IgD-negative memory B cell (primary cell): Measurements from ENCODE around the gene RCOR2. TPM values are rescaled to one million over a fixed set of nuclear protein-coding genes. Genes with fewer than 3 reads are reported as not detected.

Source experiments
- H3K27ac Mint-ChIP-seq, 3 donors: one replicate each; pipeline ENCODE4 v1.8.0; 2020 to 2022; ENCODE audit warnings: mild to moderate bottlenecking in 3 of 3, mixed read lengths in 3 of 3, moderate library complexity in 1 of 3
- H3K27me3 Mint-ChIP-seq: one replicate; pipeline ENCODE4 v1.8.0; 2021; ENCODE audit warnings: mixed read lengths
- H3K36me3 Mint-ChIP-seq: one replicate; pipeline ENCODE4 v1.8.0; 2020; ENCODE audit warnings: mild to moderate bottlenecking, mixed read lengths
- H3K4me1 Mint-ChIP-seq, 3 donors: one replicate each; pipeline ENCODE4 v1.8.0; 2020 to 2022; ENCODE audit warnings: mixed read lengths in 3 of 3, mild to moderate bottlenecking in 1 of 3
- H3K4me3 Mint-ChIP-seq, 4 donors: one replicate each; pipeline ENCODE4 v1.8.0; 2020 to 2022; ENCODE audit warnings: mild to moderate bottlenecking in 4 of 4, mixed read lengths in 4 of 4, moderate library complexity in 3 of 4
- H3K9me3 Mint-ChIP-seq, 3 donors: one replicate each; pipeline ENCODE4 v1.8.0; 2020 to 2021; ENCODE audit warnings: mixed read lengths in 3 of 3, mild to moderate bottlenecking in 1 of 3
- polyA plus RNA-seq: library from polyadenylated mRNA; unstranded; fragments of 300-500 nt; fragmentation: Illumina TruSeq; gene quantifications from one replicate; pipeline ENCODE4 v1.2.3, GENCODE V29; 2021

Gene RCOR2
- polyA plus RNA-seq, 1 donor from 2014 or later: not detected

GRCh38 chr11:63884196-63884932 lies 32.6 kb downstream of the RCOR2 start:
- H3K9me3 Mint-ChIP-seq: no peaks in the 10 kb centered on the region
- peaks cover 1% of the 10 kb centered on the region for H3K36me3 Mint-ChIP-seq
- H3K27ac Mint-ChIP-seq: peak overlapping the region; percentile 80 to 97 (median 86)
- peaks cover 47 to 52% (median 48%) of the 10 kb centered on the region in 3 donors for H3K4me1 Mint-ChIP-seq
- peak overlapping the region in 2 of 4 donors; percentile 8 to 83 for H3K4me3 Mint-ChIP-seq
- no peaks in the 10 kb centered on the region for H3K27me3 Mint-ChIP-seq

- Mint-ChIP-seq H3K9me3 (no peaks in the 10 kb centered on the region), H3K27me3 (no peaks in the 10 kb centered on the region), H3K4me3 (peak overlapping the region in 3 of 4 donors; percentile 4 to 83 (median 63)), H3K27ac (peak overlapping the region; percentile 80 to 97 (median 83)), H3K4me1 (peaks cover 44 to 50% (median 45%) of the 10 kb centered on the region in 3 donors), H3K36me3 (peaks cover 1% of the 10 kb centered on the region)
Observed at GRCh38 chr11:63883791-63884190, 33.2 kb downstream of the RCOR2 start.

DNA sequence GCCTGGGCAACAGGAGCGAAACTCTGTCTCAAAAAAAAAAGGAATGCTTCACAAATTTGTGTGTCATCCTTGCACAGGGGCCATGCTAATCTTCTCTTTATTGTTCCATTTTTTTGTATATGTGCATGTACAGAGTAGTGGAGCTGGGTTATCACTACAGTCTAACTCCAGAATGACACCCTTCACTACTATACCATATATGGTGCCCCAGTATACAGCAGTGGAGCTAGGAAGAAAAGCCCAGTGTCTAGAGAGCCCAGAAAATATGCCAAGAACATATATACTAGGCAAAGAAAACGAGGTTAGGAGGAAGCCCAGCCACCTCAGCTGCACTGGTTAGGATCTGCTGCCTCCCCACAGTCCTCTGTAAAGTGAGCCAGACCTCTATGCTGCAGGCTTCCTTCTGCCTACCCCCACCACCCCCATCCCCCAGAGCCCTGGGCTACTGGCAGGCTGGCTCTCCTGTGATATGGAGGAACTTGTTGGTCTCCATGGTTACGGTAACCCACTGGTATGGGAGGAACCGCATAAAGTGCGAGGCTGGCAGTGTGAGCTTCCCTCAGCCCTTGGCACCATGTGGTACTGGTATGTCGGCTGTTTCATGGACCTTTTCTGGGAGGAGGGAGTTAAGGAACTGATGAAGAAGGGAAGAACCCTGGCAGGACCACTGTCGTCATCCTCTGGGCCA lies 34.3 kb downstream of the RCOR2 start:
- Mint-ChIP-seq H3K4me3 (peak overlapping the region; percentile 1 to 83 (median 49)), H3K27me3 (no peaks in the 10 kb centered on the region), H3K27ac (peak overlapping the region in 2 of 3 donors; percentile 83 to 97), H3K4me1 (peaks cover 34 to 49% (median 37%) of the 10 kb centered on the region in 3 donors), H3K9me3 (no peaks in the 10 kb centered on the region), H3K36me3 (peaks cover 1% of the 10 kb centered on the region)

- no peaks in the 10 kb centered on the region for H3K27me3 Mint-ChIP-seq
- H3K36me3 Mint-ChIP-seq: peaks cover 1% of the 10 kb centered on the region
- no peaks in the 10 kb centered on the region for H3K9me3 Mint-ChIP-seq
- peak overlapping the region in 1 of 3 donors; percentile 42 for H3K27ac Mint-ChIP-seq
- peak overlapping the region in 1 of 4 donors; percentile 20 for H3K4me3 Mint-ChIP-seq
- H3K4me1 Mint-ChIP-seq: peaks cover 30 to 42% (median 32%) of the 10 kb centered on the region in 3 donors
Observed at GRCh38 chr11:63880403-63880790, 36.6 kb downstream of the RCOR2 start.

GRCh38 chr11:63879598-63880402 lies 37.2 kb downstream of the RCOR2 start:
- no peaks in the 10 kb centered on the region for H3K9me3 Mint-ChIP-seq
- H3K4me3 Mint-ChIP-seq: no peak overlapping the region
- peak overlapping the region in 2 of 3 donors; percentile 59 to 64 for H3K27ac Mint-ChIP-seq
- H3K36me3 Mint-ChIP-seq: peaks cover 1% of the 10 kb centered on the region
- no peaks in the 10 kb centered on the region for H3K27me3 Mint-ChIP-seq
- H3K4me1 Mint-ChIP-seq: peaks cover 30 to 43% (median 33%) of the 10 kb centered on the region in 3 donors

DNA sequence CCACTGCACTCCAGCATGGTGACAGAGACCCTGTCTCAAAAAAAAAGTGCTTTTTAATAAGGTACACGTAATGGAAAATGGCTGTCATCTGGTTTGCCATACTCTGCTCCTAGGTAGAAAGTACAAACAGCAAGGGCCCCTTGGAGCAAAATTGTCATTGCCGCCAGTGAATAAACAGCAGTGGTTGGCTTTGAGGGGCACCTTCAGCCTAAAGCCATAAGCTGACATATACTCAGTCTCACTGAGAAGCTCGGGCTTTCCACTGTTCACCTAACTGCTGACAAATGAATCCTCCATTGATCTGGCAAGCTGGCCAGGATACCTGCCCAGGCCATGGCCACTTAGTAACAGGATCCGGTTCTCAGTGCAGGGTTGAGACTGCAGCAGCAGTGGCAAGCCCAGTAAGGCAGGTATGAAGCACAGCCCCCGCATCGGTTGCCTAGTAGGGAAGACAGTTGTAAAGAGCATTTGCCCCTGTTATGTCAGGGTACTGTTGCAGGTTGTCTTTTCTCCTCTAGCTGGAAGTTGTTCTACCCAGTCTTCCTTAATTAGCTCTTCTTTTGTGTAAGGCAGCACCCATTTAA lies 39.2 kb downstream of the RCOR2 start:
- H3K4me3 Mint-ChIP-seq: no peak overlapping the region
- H3K4me1 Mint-ChIP-seq: peaks cover 15 to 31% (median 24%) of the 10 kb centered on the region in 3 donors
- H3K27me3 Mint-ChIP-seq: no peaks in the 10 kb centered on the region
- no peaks in the 10 kb centered on the region for H3K9me3 Mint-ChIP-seq
- peaks cover 1% of the 10 kb centered on the region for H3K36me3 Mint-ChIP-seq
- peak overlapping the region in 1 of 3 donors; percentile 89 for H3K27ac Mint-ChIP-seq

GRCh38 chr11:63876616-63877015 lies 40.3 kb downstream of the RCOR2 start:
- Mint-ChIP-seq H3K36me3 (peaks cover 1% of the 10 kb centered on the region), H3K4me1 (peaks cover 17 to 30% (median 22%) of the 10 kb centered on the region in 3 donors), H3K4me3 (no peak overlapping the region), H3K9me3 (no peaks in the 10 kb centered on the region), H3K27me3 (no peaks in the 10 kb centered on the region), H3K27ac (peak overlapping the region in 1 of 3 donors; percentile 39)

- H3K4me3 Mint-ChIP-seq: no peak overlapping the region
- H3K27ac Mint-ChIP-seq: no peak overlapping the region
- H3K27me3 Mint-ChIP-seq: no peaks in the 10 kb centered on the region
- H3K36me3 Mint-ChIP-seq: no peaks in the 10 kb centered on the region
- no peaks in the 10 kb centered on the region for H3K9me3 Mint-ChIP-seq
- peaks cover 21 to 31% (median 23%) of the 10 kb centered on the region in 3 donors for H3K4me1 Mint-ChIP-seq
Observed at GRCh38 chr11:63875506-63876065, 41.4 kb downstream of the RCOR2 start.

GRCh38 chr11:63874511-63874910 lies 42.5 kb downstream of the RCOR2 start:
- Mint-ChIP-seq H3K36me3 (no peaks in the 10 kb centered on the region), H3K27ac (no peak overlapping the region), H3K4me3 (no peak overlapping the region), H3K9me3 (no peaks in the 10 kb centered on the region), H3K27me3 (no peaks in the 10 kb centered on the region), H3K4me1 (peaks cover 26 to 34% (median 27%) of the 10 kb centered on the region in 3 donors)

DNA sequence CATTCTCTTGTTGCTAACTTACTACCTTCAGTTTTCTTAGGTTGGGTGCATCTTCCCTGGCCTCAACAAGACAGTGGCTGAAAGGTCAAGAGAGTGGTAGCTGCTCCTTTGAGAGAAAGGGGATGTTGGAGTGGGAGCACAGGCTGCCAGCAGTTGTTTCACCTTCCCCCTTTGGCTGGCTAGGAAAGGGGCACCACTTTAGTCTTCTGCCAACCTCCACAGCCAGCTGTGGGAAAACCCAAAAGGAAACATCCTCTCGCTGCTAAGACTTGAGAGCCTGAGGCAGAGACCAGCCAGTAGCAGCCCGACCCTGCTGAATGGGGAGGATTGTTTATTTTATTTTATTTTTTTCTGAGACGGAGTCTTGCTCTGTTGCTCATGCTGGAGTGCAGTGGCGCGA lies 43.7 kb downstream of the RCOR2 start:
- Mint-ChIP-seq H3K27me3 (no peaks in the 10 kb centered on the region), H3K36me3 (peaks cover under 1% of the 10 kb centered on the region), H3K9me3 (no peaks in the 10 kb centered on the region), H3K4me3 (peak overlapping the region in 1 of 4 donors; percentile 9), H3K27ac (peak overlapping the region in 2 of 3 donors; percentile 21 to 71), H3K4me1 (peaks cover 33 to 43% (median 38%) of the 10 kb centered on the region in 3 donors)

- Mint-ChIP-seq H3K36me3 (peaks cover 2% of the 10 kb centered on the region), H3K27me3 (no peaks in the 10 kb centered on the region), H3K4me3 (peak overlapping the region in 2 of 4 donors; percentile 9 to 43), H3K4me1 (peaks cover 36 to 41% (median 37%) of the 10 kb centered on the region in 3 donors), H3K27ac (peak overlapping the region in 2 of 3 donors; percentile 21 to 71), H3K9me3 (no peaks in the 10 kb centered on the region)
Observed at GRCh38 chr11:63872800-63873197, 44.2 kb downstream of the RCOR2 start.

DNA sequence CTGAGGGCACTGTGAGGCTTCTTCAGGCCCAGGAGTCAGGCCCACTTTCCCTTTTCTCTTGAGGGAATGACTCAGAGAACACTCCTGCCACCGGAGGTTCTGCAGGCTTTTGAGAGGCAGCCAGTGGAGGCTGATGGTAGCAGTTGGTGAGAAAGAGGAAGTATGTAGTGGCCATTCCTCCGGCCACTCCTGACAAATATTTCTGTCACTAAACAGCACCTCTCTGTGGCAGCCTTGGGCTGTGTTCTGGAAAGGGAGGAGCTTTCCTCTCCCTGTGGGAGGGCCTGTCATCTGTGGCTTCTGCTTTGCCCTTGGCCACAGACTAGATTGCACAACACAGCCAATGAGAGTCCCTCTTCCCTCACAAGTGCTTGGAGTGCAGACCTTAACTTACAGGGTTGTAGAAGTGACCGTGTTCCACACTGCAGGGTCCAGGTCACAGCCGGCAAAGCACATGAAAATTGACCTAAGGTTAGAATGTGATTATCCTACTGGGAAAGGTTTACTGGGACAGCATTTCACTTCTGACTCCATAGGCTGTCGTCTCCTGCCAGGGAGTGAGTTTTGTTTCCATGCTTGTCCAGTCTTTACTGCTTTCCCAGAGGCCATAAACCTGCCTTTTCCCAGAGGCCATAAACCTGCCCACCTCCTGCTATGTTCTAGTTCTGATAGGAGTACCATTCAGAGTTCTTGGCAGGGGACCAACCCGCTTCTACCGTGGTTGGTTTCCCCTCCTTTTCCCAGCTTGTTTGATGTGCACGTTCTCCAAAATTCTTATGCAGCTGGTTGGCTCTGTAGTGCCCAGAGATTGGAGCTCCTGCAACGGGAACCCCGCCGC lies 44.8 kb downstream of the RCOR2 start:
- Mint-ChIP-seq H3K9me3 (no peaks in the 10 kb centered on the region), H3K36me3 (peaks cover 2% of the 10 kb centered on the region), H3K27me3 (no peaks in the 10 kb centered on the region), H3K27ac (no peak overlapping the region), H3K4me3 (peak overlapping the region in 2 of 4 donors; percentile 5 to 60), H3K4me1 (peaks cover 37 to 45% (median 41%) of the 10 kb centered on the region in 3 donors)

- Mint-ChIP-seq H3K4me1 (peaks cover 45 to 56% (median 54%) of the 10 kb centered on the region in 3 donors), H3K36me3 (peaks cover 2% of the 10 kb centered on the region), H3K27ac (peak overlapping the region in 1 of 3 donors; percentile 1), H3K27me3 (no peaks in the 10 kb centered on the region), H3K4me3 (peak overlapping the region in 2 of 4 donors; percentile 12 to 32), H3K9me3 (no peaks in the 10 kb centered on the region)
Observed at GRCh38 chr11:63870351-63871140, 46.4 kb downstream of the RCOR2 start.
